HEK293 (cell line): ENCODE results near the gene KLK2.

Experiments used
- CTCF ChIA-PET: fragments of 350-600 bp; formaldehyde crosslinking; extraction: SDS; loops from one replicate; lab custom pipeline; 2021; ENCODE audit warnings: antibody characterized with exemption; lab: Yijun Ruan, JAX
- POLR2A ChIA-PET: fragments of 300-600 bp; formaldehyde crosslinking; extraction: SDS; loops from one replicate; lab custom pipeline; 2020; ENCODE audit warnings: antibody characterized with exemption, inconsistent platforms; lab: Yijun Ruan, JAX
- H3K27ac ChIP-seq: fragments of 200-500 bp; sonication (Bioruptor generic); 2 replicates; pipeline ENCODE4 v1.5.1; 2014; ENCODE audit warnings: low read depth, low read length, control low read depth, inconsistent platforms; ENCODE audit errors: extremely low read depth
- H3K36me3 ChIP-seq, 2 experiments: fragments of 200-500 bp in 1 of 2; sonication (Bioruptor generic) in 1 of 2; 1 replicate in 1 of 2; 2 replicates in 1 of 2; pipeline ENCODE4 v1.5.1; 2014 to 2017; ENCODE audit warnings: inconsistent platforms in 2 of 2, low read length in 2 of 2; ENCODE audit not compliant: control insufficient read depth in 2 of 2, insufficient read depth in 1 of 2
- H3K4me1 ChIP-seq: fragments of 200-500 bp; sonication (Bioruptor generic); 2 replicates; pipeline ENCODE4 v1.5.1; 2014; ENCODE audit warnings: mild to moderate bottlenecking, low read length, inconsistent platforms; ENCODE audit not compliant: control insufficient read depth, insufficient read depth
- H3K4me3 ChIP-seq: 2 replicates; pipeline ENCODE4 v1.5.1; 2011; ENCODE audit warnings: low read depth, mild to moderate bottlenecking, control low read depth, low read length, moderate library complexity
- H3K9me3 ChIP-seq: fragments of 200-500 bp; sonication (Bioruptor generic); 2 replicates; pipeline ENCODE4 v1.5.1; 2014; ENCODE audit warnings: low read depth, low read length, inconsistent platforms; ENCODE audit not compliant: control insufficient read depth, insufficient read depth
- ELK4 ChIP-seq: IDR thresholded peaks from 2 replicates; pipeline ENCODE4 v1.6.1; 2011; ENCODE audit warnings: mild to moderate bottlenecking, low read depth, low read length, borderline replicate concordance
- HOXA7 ChIP-seq: sonication (generic); formaldehyde crosslinking; IDR thresholded peaks from 2 replicates; pipeline ENCODE4 v1.8.1; 2022; ENCODE audit warnings: missing genetic modification reagents, borderline replicate concordance
- HOXC10 ChIP-seq: sonication (generic); formaldehyde crosslinking; IDR thresholded peaks from 2 replicates; pipeline ENCODE4 v1.8.1; 2023; ENCODE audit warnings: mild to moderate bottlenecking, missing genetic modification reagents
- KLF10 ChIP-seq: fragments of 450-650 bp; IDR thresholded peaks from 2 replicates; pipeline ENCODE4 v1.5.1; 2018; ENCODE audit warnings: missing biosample characterization, mild to moderate bottlenecking, missing genetic modification characterization
- REPIN1 ChIP-seq: fragments of 450-650 bp; formaldehyde crosslinking; IDR thresholded peaks from 2 replicates; pipeline ENCODE4 v1.5.1; 2017; ENCODE audit warnings: missing biosample characterization, missing genetic modification characterization, low read depth
- SETDB1 ChIP-seq: IDR thresholded peaks from one replicate; pipeline ENCODE4 v1.6.1; 2017; ENCODE audit warnings: mild to moderate bottlenecking, low read length, moderate library complexity, mixed read lengths; ENCODE audit not compliant: insufficient read length
- SP2 ChIP-seq: fragments of 450-650 bp; formaldehyde crosslinking; IDR thresholded peaks from 2 replicates; pipeline ENCODE4 v1.5.1; 2016; ENCODE audit warnings: missing biosample characterization, missing genetic modification characterization
- SP7 ChIP-seq: fragments of 450-650 bp; formaldehyde crosslinking; IDR thresholded peaks from 2 replicates; pipeline ENCODE4 v1.5.1; 2016; ENCODE audit warnings: missing biosample characterization, missing genetic modification characterization
- ZEB2 ChIP-seq: fragments of 450-650 bp; formaldehyde crosslinking; IDR thresholded peaks from 2 replicates; pipeline ENCODE4 v1.5.1; 2016; ENCODE audit warnings: missing biosample characterization, missing genetic modification characterization
- ZNF146 ChIP-seq: fragments of 450-650 bp; formaldehyde crosslinking; IDR thresholded peaks from 2 replicates; pipeline ENCODE4 v1.5.1; 2016; ENCODE audit warnings: missing biosample characterization, missing genetic modification characterization
- ZNF148 ChIP-seq: fragments of 450-650 bp; formaldehyde crosslinking; IDR thresholded peaks from 2 replicates; pipeline ENCODE4 v1.5.0; 2017; ENCODE audit warnings: missing biosample characterization, missing genetic modification characterization, borderline replicate concordance
- ZNF169 ChIP-seq: fragments of 450-650 bp; formaldehyde crosslinking; IDR thresholded peaks from 2 replicates; pipeline ENCODE4 v1.5.1; 2016; ENCODE audit warnings: missing biosample characterization, missing genetic modification characterization
- ZNF221 ChIP-seq: fragments of 450-650 bp; formaldehyde crosslinking; IDR thresholded peaks from 2 replicates; pipeline ENCODE4 v1.5.1; 2017; ENCODE audit warnings: missing biosample characterization, missing genetic modification characterization, borderline replicate concordance
- ZNF223 ChIP-seq: fragments of 450-650 bp; formaldehyde crosslinking; IDR thresholded peaks from 2 replicates; pipeline ENCODE4 v1.5.1; 2016; ENCODE audit warnings: missing biosample characterization, missing genetic modification characterization
- ZNF23 ChIP-seq: fragments of 450-650 bp; formaldehyde crosslinking; IDR thresholded peaks from 2 replicates; pipeline ENCODE4 v1.5.1; 2016; ENCODE audit warnings: missing biosample characterization, missing genetic modification characterization, borderline replicate concordance
- ZNF302 ChIP-seq: fragments of 450-650 bp; formaldehyde crosslinking; IDR thresholded peaks from 2 replicates; pipeline ENCODE4 v1.5.1; 2016; ENCODE audit warnings: missing biosample characterization, missing genetic modification characterization, low read depth
- ZNF350 ChIP-seq: fragments of 450-650 bp; formaldehyde crosslinking; IDR thresholded peaks from 2 replicates; pipeline ENCODE4 v1.5.0; 2017; ENCODE audit warnings: missing biosample characterization, mild to moderate bottlenecking, missing genetic modification characterization
- ZNF416 ChIP-seq: fragments of 450-650 bp; formaldehyde crosslinking; IDR thresholded peaks from 2 replicates; pipeline ENCODE4 v1.5.1; 2016; ENCODE audit warnings: missing biosample characterization, missing genetic modification characterization
- ZNF558 ChIP-seq: fragments of 450-650 bp; formaldehyde crosslinking; IDR thresholded peaks from 2 replicates; pipeline ENCODE4 v1.5.1; 2016; ENCODE audit warnings: missing biosample characterization, missing genetic modification characterization
- ZNF621 ChIP-seq: fragments of 450-650 bp; formaldehyde crosslinking; IDR thresholded peaks from 2 replicates; pipeline ENCODE4 v1.5.1; 2017; ENCODE audit warnings: missing biosample characterization, missing genetic modification characterization
- ZNF76 ChIP-seq: fragments of 450-650 bp; formaldehyde crosslinking; IDR thresholded peaks from 2 replicates; pipeline ENCODE4; 2016; ENCODE audit warnings: low read depth, missing biosample characterization, missing genetic modification characterization, borderline replicate concordance
- ZNF830 ChIP-seq: fragments of 450-650 bp; IDR thresholded peaks from 2 replicates; pipeline ENCODE4 v1.5.0; 2018; ENCODE audit warnings: missing biosample characterization, missing genetic modification characterization, low read depth, mild to moderate bottlenecking, moderate library complexity
- ZSCAN5A ChIP-seq: fragments of 450-650 bp; formaldehyde crosslinking; IDR thresholded peaks from 2 replicates; pipeline ENCODE4 v1.5.1; 2016; ENCODE audit warnings: missing biosample characterization, missing genetic modification characterization
- TF ChIP-seq, protein P1 (sequence below): fragments of 450-650 bp; formaldehyde crosslinking; IDR thresholded peaks from 2 replicates; pipeline ENCODE4 v1.5.1; 2016; ENCODE audit warnings: missing biosample characterization, missing genetic modification characterization
- TF ChIP-seq, protein P2 (sequence below): fragments of 450-650 bp; formaldehyde crosslinking; IDR thresholded peaks from 2 replicates; pipeline ENCODE4 v1.5.1; 2016; ENCODE audit warnings: missing biosample characterization, missing genetic modification characterization
- TF ChIP-seq, protein P3 (sequence below): fragments of 450-650 bp; formaldehyde crosslinking; IDR thresholded peaks from 2 replicates; pipeline ENCODE4 v1.5.1; 2016; ENCODE audit warnings: missing biosample characterization, missing genetic modification characterization

Gene KLK2

DNA sequence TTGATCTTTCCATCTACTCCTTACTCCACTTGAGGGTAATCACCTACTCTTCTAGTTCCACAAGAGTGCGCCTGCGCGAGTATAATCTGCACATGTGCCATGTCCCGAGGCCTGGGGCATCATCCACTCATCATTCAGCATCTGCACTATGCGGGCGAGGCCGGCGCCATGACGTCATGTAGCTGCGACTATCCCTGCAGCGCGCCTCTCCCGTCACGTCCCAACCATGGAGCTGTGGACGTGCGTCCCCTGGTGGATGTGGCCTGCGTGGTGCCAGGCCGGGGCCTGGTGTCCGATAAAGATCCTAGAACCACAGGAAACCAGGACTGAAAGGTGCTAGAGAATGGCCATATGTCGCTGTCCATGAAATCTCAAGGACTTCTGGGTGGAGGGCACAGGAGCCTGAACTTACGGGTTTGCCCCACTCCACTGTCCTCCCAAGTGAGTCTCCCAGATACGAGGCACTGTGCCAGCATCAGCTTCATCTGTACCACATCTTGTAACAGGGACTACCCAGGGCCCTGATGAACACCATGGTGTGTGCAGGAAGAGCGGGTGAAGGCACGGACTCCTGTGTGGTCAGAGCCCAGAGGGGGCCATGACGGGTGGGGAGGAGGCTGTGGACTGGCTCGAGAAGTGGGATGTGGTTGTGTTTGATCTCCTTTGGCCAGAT lies 2.7 kb upstream of the KLK2 start:
- no peak overlapping the region for H3K4me3 ChIP-seq
- ChIA-PET POLR2A (interaction anchor here (1.5 kb wide), 1 partner anchor 66 kb away, joined by 3 read pairs; no protein-coding TSS in a partner anchor), CTCF (interaction anchor here (0.7 kb wide), 1 partner anchor 14 kb away, joined by 5 read pairs; no protein-coding TSS in a partner anchor)
- no peaks in the 10 kb centered on the region for H3K36me3 ChIP-seq
- TF ChIP-seq ZNF223 (tag by site-specific recombination) = no peak
- TF ChIP-seq ZSCAN5A = no peak
- TF ChIP-seq ZNF416 (tag by site-specific recombination) = no peak
- no peak for TF ChIP-seq ZNF146
- no peak for TF ChIP-seq ZNF302 (tag by site-specific recombination)
- no peak for TF ChIP-seq HOXC10 (CRISPR knock-in tag)
- no peak for TF ChIP-seq ZNF558
- TF ChIP-seq ZNF621 (tag by site-specific recombination) = no peak
- no peak for TF ChIP-seq ZNF76 (tag by site-specific recombination)
- TF ChIP-seq SP2 (tag by site-specific recombination) = no peak
- TF ChIP-seq ZNF830 (tag by site-specific recombination) = no peak
- no peak for TF ChIP-seq KLF10
- TF ChIP-seq, protein P1, sequence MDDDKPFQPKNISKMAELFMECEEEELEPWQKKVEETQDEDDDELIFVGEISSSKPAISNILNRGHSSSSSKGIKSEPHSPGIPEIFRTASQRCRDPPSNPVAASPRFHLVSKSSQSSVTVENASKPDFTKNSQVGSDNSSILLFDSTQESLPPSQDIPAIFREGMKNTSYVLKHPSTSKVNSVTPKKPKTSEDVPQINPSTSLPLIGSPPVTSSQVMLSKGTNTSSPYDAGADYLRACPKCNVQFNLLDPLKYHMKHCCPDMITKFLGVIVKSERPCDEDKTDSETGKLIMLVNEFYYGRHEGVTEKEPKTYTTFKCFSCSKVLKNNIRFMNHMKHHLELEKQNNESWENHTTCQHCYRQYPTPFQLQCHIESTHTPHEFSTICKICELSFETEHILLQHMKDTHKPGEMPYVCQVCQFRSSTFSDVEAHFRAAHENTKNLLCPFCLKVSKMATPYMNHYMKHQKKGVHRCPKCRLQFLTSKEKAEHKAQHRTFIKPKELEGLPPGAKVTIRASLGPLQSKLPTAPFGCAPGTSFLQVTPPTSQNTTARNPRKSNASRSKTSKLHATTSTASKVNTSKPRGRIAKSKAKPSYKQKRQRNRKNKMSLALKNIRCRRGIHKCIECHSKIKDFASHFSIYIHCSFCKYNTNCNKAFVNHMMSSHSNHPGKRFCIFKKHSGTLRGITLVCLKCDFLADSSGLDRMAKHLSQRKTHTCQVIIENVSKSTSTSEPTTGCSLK (tag by site-specific recombination) = no peak
- TF ChIP-seq HOXA7 (CRISPR knock-in tag) = no peak
- no peak for TF ChIP-seq ZNF221 (tag by site-specific recombination)
- TF ChIP-seq SETDB1 = no peak
- no peak for TF ChIP-seq ZNF23
- TF ChIP-seq, protein P2, sequence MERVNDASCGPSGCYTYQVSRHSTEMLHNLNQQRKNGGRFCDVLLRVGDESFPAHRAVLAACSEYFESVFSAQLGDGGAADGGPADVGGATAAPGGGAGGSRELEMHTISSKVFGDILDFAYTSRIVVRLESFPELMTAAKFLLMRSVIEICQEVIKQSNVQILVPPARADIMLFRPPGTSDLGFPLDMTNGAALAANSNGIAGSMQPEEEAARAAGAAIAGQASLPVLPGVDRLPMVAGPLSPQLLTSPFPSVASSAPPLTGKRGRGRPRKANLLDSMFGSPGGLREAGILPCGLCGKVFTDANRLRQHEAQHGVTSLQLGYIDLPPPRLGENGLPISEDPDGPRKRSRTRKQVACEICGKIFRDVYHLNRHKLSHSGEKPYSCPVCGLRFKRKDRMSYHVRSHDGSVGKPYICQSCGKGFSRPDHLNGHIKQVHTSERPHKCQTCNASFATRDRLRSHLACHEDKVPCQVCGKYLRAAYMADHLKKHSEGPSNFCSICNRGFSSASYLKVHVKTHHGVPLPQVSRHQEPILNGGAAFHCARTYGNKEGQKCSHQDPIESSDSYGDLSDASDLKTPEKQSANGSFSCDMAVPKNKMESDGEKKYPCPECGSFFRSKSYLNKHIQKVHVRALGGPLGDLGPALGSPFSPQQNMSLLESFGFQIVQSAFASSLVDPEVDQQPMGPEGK (tag by site-specific recombination) = no peak
- no peak for TF ChIP-seq ELK4
- no peak overlapping the region for H3K27ac ChIP-seq
- no peaks in the 10 kb centered on the region for H3K4me1 ChIP-seq
- H3K9me3 ChIP-seq = no peaks in the 10 kb centered on the region

DNA sequence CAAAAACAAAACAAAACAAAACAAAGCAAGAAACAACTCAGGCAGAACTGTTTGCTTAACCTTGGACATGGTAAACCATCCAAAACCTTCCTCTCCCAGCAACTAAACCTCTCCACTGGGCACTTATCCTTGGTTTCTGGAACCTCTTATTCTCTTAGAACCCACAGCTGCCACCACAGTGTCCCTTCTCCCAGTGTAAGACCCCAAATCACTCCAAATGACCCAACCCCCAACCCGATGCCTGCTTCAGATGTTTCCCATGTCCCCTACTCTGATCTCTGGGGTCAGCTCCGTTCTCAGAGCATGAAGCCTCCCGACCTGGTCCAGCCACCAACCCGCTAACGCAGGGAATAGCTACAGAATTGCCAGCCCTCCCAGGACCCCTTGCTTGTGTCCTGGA lies 972 bp downstream of the KLK2 start:
- H3K4me1 ChIP-seq = no peaks in the 10 kb centered on the region
- no peaks in the 10 kb centered on the region for H3K36me3 ChIP-seq
- ChIA-PET POLR2A (no interaction called here), CTCF (interaction anchor here (0.6 to 2.1 kb wide), 2 partner anchors 17 to 32 kb away, joined by 3 to 9 read pairs; no protein-coding TSS in a partner anchor)
- no peaks in the 10 kb centered on the region for H3K9me3 ChIP-seq
- no peak overlapping the region for H3K4me3 ChIP-seq
- H3K27ac ChIP-seq = no peak overlapping the region
- TF ChIP-seq, protein P3, sequence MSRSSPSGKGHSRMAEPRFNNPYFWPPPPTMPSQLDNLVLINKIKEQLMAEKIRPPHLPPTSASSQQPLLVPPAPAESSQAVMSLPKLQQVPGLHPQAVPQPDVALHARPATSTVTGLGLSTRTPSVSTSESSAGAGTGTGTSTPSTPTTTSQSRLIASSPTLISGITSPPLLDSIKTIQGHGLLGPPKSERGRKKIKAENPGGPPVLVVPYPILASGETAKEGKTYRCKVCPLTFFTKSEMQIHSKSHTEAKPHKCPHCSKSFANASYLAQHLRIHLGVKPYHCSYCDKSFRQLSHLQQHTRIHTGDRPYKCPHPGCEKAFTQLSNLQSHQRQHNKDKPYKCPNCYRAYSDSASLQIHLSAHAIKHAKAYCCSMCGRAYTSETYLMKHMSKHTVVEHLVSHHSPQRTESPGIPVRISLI (tag by site-specific recombination) = no peak
- TF ChIP-seq ZNF169 (tag by site-specific recombination) (no peak), SP7 (tag by site-specific recombination) (no peak), ZNF350 (tag by site-specific recombination) (no peak), REPIN1 (no peak), ZNF148 (tag by site-specific recombination) (no peak), ZEB2 (tag by site-specific recombination) (no peak)
